HFF-Myc (cell line): ENCODE results near the gene USP54.
"Not testable (repeated sequence)": the region's sequence is repeated elsewhere in the genome, so short reads cannot be mapped to it uniquely, and the experiment has no call there.

Source experiments
- DNase-seq: peaks from one replicate; pipeline ENCODE4 v3.0.0-alpha.2; 2011; ENCODE audit warnings: low read depth; ENCODE audit errors: extremely low read depth
- H3K4me3 ChIP-seq: replicated peaks from 2 replicates; pipeline ENCODE4 v1.5.1; 2011; ENCODE audit warnings: low read depth, mild to moderate bottlenecking, control low read depth, low read length
- TF ChIP-seq, protein P1 (sequence below): IDR thresholded peaks from 2 replicates; pipeline ENCODE4 v1.5.1; 2012; ENCODE audit warnings: mild to moderate bottlenecking, low read depth, low read length, control low read depth; ENCODE audit errors: missing control alignments

The USP54 gene

DNA sequence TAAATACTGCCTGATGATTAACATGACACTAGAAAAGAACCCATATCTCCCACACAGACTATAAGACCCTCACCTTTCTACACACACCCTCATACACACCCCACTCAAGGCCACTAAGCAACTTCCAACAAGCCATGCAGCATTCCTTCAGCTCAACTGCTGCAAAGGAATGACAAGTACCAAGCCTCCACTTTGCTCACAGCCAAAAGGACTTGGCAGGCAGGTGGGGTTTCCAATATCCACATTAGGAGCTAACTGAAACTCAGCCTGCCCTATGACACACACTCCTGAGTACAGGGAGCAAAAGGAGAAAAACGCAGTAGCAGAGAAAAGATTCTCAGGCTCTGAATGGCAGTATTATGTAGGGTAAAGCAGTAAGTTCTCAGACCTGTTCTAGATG lies 13.4 kb downstream of the USP54 start:
- DNase-seq: no peak
- TF ChIP-seq, protein P1, sequence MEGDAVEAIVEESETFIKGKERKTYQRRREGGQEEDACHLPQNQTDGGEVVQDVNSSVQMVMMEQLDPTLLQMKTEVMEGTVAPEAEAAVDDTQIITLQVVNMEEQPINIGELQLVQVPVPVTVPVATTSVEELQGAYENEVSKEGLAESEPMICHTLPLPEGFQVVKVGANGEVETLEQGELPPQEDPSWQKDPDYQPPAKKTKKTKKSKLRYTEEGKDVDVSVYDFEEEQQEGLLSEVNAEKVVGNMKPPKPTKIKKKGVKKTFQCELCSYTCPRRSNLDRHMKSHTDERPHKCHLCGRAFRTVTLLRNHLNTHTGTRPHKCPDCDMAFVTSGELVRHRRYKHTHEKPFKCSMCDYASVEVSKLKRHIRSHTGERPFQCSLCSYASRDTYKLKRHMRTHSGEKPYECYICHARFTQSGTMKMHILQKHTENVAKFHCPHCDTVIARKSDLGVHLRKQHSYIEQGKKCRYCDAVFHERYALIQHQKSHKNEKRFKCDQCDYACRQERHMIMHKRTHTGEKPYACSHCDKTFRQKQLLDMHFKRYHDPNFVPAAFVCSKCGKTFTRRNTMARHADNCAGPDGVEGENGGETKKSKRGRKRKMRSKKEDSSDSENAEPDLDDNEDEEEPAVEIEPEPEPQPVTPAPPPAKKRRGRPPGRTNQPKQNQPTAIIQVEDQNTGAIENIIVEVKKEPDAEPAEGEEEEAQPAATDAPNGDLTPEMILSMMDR: no peak
- no peak overlapping the region for H3K4me3 ChIP-seq

DNA sequence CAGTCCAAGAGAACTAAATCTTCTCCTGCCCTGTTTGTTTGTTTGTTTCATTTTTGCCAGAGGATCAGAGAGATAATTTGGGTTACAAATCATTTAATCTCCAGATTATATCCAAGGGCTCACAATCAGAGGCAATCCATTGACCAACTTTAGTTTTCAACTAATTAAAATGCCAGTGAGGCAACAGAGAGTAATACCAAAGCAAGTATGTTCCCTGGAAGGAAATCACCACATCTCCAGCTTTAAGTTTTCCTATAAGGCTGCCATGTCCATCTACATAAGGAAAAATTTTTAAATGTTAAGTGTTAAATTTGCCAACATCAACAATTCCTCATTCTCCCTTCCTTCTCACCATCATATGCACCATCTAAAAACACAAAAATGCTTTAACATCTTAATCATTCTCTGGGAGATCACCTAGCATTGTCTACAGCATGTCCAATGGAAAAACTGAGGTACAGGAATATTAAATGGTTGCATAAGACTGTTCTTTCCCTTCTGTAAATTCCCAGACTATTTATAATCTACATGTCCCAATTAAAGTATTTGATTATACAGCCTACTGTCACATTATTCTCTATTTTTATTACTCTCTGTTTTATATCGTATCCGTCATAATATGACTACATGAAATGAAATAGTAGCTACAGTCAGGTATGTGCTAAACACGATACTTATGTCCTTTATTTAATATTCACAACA lies 14.1 kb downstream of the USP54 start:
- H3K4me3 ChIP-seq: no peak overlapping the region
- no peak for DNase-seq
- TF ChIP-seq, protein P1: no peak

DNA sequence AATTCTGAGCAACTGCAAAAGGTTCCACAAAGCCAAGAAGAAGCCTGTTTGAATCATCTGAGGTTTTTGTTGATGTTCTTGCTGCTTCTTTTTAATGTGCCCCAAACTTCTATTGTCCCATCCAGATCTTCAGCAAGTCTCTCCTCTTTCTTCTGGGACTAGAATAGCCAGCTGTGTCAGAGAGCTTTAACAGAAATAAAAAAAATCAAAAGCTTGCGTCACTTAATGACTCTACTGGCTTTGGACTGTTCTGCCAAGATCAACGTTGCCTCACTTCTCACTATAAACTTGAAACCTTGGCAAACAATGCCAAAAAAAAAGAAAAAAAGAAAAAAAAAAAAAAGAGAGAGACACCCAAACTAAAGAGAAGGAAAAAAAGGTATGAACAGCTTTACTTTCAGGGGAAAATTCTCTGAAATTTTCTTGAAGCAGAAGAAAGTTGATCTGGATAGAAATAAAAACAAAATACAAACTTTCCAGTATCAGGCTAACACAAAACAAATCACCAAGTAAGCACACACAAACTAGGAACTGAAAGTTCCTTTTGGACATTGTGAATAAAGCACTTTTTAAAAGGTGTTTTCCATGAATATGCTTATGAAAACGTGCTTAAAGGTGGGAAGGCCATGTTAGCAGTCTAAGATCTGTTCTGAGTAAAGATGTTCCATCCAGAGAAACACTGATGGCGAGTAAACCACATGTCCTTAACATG lies 14.8 kb downstream of the USP54 start:
- TF ChIP-seq, protein P1: no peak
- no peak for DNase-seq
- H3K4me3 ChIP-seq: no peak overlapping the region

DNA sequence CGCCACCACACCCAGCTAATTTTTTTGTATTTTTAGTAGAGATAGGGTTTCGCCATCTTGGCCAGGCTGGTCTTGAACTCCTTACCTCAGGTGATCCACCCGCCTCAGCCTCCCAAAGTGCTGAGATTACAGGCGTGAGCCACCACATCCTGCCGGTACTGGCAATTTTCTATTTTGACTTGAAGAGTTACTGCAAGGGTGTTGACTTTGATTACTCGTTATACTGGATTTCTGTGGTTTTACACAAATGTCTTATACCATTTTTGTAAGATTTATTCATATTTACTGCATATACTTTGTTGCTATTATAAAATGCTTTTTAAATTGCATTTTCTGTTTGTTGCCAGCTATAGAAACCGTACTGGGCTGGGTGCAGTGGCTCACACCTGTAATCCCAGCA lies 24.1 kb downstream of the USP54 start:
- DNase-seq, H3K4me3 ChIP-seq: not testable (repeated sequence)

DNA sequence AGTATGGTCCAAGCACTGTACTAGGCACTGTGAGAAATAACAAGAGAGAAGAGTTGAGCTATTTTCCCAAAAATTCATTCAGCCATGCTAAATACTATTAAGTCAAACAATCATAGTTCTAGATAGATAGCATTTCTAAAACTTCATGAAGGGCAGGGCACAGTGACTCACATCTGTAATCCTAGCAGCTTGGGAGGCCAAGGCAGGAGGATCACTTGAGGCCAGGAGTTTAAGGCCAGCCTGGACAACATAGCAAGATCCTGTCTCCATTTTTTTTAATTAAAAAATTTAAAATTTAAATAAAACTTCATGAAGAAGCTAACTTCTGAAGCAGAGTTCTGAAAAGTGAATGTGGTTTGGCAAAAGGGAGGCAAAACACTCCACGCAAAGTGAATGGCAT lies 29.9 kb downstream of the USP54 start:
- DNase-seq: no peak
- TF ChIP-seq, protein P1: no peak
- no peak overlapping the region for H3K4me3 ChIP-seq

DNA sequence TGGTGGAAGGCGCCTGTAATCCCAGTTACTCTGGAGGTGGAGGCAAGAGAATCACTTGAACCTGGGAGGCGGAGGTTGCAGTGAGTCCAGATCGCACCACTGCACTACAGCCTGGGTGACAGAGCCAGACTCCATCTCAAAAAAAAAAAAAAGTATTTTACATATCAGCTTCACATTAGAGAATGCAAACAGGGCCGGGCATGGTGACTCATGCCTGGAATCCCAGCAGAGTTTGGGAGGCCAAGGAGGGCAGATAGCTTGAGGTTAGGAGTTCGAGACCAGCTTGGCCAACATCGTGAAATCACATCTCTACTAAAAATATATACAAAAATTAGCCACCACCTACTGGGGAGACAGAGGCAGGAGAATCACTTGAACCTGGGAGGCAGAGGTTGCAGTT lies 31.6 kb downstream of the USP54 start:
- TF ChIP-seq, protein P1: no peak
- DNase-seq: no peak

DNA sequence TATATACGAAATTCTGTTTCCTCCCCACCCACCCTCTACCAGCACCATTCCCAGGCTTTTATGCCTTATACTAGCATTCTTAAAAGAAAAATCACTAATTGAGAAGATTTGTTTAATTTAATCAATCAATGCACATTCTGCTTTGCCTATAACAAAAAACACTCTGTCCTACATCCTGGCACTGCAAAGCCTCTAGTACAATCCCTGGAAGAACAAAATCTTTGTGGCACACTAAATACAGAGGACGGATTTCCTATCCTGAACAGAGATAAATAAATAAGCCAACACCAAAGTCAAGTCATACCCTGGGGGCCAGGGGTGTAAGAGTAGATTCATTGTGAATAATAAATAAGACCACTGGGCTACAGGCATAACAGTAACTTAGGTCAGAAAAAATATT lies 34.3 kb downstream of the USP54 start:
- TF ChIP-seq, protein P1: no peak
- DNase-seq: no peak
- no peak overlapping the region for H3K4me3 ChIP-seq

More for the DNA sequence above, 31.6 kb downstream of the USP54 start:
- no peak overlapping the region for H3K4me3 ChIP-seq
